Stimulated activated CD4-positive, alpha-beta T cell treated with anti-CD3 and anti-CD28 coated beads, Interleukin-1b, Interleukin-23, amount 100 ng/mL, for 1 hour (primary cell): ENCODE data around the gene SPAG9.
"Not testable (repeated sequence)": the region's sequence is repeated elsewhere in the genome, so short reads cannot be mapped to it uniquely, and the experiment has no call there.

Experiments used
- DNase-seq, 2 donors: peaks; one replicate each; pipeline ENCODE4 v3.0.0-alpha.2; 2020; ENCODE audit warnings: low read depth in 2 of 2

The SPAG9 gene

DNA sequence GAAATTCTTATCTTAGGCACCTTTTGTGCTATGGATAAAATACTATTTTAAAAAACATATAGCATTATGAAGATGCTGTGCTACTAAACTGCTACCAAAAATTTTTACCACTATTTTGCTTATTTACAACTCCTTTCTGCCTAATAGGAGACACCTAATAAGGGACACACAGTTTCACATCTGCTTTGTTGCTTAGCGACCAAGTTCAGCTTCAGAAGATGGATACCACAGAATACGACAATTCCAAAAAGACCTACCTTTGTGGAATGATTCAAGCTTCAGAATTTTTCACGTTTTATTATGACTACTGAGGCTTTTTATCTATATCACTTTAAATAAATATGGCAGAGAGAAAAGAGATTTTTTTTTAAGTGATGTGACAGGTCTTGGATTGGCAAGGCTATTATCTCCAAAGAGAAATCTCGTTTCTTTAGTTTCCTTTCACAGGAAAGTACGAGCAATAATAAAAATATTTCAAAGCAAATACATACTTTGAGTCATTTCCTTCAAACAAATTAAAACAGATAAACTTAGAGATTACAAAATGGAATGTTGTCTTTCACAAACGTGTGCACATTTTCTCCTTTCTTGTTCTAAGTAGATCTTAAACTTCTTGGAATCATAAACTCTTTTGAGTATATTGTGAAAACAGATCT is 35.4 kb downstream of the SPAG9 start:
- no peak for DNase-seq

DNA sequence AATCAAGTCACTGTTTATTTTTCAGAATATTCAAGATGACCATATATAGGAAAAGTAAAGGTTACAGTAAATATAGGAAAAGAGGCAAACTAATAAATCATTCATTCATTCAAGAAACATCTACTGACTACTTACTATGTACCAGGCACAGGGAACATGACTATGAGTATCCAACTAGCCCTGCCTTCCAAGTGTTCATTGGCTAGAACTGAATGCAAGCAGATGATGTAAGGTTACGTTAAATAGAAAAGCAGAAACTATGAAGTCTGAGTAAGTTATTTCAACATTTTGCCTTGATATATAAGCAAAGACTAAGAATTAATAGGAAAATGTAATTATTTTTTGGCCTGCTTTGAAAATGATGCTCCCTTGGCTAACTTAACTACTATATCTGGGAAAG is 36.7 kb downstream of the SPAG9 start:
- DNase-seq: no peak

GRCh38 chr17:51083364-51083763 is 37.3 kb downstream of the SPAG9 start:
- DNase-seq: not testable (repeated sequence)

DNA sequence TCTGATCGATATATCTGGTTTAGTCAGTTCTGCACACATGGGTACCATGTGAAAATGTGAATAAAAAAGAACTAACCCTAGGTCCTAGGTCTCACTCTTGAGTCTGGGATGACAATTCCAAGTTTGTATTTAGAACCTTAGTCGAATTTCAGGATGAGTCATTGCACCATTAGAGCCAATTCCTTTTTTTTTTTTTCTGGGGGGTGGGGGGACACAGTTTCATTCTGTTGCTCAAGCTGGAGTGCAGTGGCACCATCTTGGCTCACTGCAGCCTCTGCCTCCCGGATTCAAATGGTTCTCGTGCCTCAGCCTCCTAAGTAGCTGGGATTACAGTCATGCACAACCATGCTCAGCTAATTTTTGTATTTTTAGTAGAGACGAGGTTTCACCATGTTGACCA is 41.6 kb downstream of the SPAG9 start:
- no peak for DNase-seq

DNA sequence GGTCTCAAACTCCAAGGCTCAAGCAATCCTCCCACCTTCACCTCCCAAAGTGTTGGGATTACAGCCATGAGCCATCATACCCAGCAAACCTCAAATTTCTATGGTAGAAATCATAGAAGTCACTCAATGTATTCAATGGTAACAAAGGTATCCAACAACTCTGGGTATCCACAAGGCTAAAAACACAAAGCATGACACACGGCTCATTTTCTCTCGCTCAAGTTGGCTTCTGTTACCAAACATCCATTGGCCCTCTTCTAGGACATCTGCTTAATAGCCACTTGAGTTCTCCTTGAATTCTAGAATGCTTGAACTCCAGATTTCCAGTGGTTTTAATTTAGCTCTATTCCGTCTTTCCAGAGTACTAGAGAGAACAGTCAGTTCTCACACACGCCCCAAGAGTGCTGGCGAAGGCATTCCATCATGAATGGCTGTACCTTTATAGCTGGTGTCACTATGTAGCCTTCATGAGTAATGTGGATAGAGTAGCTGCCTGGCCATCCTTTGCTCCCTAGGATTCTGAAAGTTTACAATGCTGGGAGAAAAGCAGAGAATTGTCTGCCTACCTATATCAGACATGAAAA is 42.6 kb downstream of the SPAG9 start:
- no peak for DNase-seq

- no peak for DNase-seq
Observed at GRCh38 chr17:51076821-51077220, 43.8 kb downstream of the SPAG9 start.

DNA sequence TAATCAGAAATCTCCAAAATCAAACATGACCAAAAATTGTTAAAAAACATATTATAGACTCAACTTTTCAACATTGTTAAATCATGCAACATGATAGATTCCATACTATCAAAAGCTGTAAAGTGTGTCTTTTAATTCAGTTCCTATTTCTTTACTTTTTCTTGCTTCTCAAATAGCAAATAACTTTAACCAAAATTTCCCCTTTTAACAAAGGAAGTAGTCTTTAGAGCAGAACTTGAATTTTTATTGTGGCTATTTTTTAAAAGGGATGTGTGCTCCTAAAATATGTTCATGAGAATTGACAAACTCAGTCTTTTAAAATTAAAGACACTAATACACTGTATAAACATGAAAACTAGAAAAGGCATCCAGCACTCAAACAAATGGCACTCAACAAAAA is 49.1 kb downstream of the SPAG9 start:
- DNase-seq: no peak

DNA sequence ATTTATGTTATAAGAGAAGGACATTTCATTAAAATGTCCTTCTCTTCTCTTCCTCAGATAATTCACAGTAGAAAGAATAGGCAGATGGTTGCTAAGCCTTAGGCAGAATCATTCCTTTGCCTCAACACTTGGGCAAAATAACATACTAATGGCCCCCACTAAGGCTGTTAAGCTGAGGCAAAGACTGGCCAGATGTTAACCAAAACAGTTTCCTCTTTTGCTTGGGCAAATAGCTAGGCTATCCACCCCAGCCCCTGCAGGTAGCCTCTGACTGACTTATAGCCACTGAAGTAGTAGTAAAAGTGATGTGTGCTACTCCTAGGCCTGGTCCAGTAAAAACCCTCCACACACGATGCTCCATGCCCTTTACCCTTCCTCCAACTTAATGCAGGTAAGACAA is 55.2 kb downstream of the SPAG9 start:
- DNase-seq: no peak

- no peak for DNase-seq
Observed at GRCh38 chr17:51064061-51064735, 56.5 kb downstream of the SPAG9 start.

- no peak for DNase-seq
Observed at GRCh38 chr17:51060396-51060795, 60.3 kb downstream of the SPAG9 start.

DNA sequence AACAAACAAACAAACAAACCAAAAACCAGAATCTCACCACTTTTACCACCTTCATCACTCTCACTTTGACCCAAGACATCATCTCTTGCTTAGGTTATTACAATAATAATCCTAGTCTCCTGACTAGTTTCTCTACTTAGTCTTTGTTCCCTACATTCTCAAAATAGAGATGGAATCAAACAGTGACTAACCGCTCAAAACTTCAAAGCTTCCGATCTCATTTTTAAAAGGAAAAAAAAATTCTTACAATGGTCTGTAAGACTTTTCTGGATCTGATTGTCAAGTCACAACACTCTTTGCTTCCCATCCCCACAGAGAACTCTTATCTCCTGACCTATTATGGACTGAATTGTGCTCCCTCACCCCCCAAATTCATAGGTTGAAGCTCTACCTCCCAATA is 60.9 kb downstream of the SPAG9 start:
- DNase-seq: no peak

DNA sequence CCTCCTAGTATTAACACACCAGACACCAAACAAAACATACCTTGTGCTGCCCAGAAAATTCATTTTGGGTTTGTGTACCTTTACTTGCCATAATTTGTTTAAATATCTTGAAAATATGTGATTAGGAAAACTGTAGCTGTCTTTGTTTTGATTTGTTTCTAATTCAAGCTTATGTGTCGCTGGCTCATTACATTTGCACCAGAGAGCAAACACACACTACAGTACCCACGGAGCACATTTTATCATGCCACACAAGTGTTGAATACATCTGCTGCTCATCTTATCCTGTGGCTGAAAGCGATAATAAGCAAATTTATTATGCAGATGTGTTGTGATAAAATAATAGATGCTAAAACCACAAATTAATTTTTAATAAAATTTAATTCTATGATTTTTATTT is 63.1 kb downstream of the SPAG9 start:
- DNase-seq: no peak

DNA sequence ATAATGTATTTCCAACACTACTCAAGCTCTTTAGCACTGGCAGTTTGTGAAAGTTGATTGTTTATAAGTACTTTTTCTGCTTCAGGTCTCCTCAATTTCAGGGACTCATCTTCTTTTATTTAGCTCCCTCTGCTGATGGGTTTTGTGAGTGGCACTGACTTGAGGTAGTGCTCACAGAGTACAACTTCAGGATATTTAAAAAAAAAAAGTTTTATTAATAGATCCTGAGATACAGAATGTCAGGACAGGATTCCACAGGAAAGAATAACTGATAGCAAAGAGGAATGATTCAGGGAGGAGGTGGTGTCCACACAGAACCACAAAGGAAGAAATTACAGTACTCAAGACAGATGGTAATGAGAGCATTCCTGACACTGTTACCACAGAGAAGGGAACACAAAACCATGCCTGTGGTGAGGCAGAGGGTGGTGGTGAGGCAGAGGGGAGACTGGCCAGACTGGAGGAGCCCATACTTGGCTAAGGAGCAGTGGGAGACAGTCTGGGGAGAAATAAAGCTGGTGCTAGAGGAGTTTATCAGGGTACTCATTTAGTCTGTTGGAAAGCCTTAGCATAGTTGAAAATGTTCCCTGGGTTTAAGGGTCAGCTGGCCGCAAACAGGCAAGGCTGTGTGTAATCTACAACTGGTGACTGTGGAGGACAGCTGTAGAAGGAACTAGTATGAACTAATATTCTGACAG is 63.7 kb downstream of the SPAG9 start:
- no peak for DNase-seq

DNA sequence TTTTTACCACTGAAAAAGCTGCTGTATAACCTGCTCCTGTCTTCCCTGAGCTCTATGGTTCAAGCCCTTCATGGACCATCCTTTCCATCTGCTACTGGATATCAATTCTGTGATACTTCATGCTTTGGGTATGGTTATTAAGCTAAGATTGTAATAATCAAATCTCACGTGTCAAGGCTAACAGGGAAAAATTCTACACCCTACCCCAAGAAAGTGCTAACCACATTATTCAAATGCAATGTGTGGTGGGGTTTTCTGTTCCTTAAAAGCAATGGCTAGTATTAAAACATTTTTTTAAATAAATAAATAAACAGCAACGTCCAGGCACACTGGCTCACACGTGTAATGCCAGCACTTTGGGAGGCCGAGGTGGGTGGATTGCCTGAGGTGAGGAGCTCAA is 65.9 kb downstream of the SPAG9 start:
- no peak for DNase-seq

DNA sequence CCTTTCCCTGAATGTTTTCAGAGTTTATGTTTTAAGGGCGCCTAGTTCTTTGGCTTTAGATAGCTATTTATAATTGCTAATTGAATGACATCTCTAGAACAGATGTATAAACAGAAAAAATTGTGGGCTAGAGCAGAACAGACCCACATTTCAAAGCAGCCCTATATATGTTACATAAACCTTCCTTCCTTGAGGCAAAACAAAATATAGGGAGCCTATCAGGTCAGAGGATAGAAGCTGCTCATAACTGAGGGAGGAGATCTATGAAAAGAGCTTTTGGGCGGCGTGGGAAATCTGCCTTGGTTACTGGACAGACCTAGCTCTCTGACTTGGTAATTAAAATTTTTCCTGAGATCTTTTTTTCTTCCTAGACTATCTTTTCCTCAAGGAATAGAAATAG is 68.4 kb downstream of the SPAG9 start:
- no peak for DNase-seq

GRCh38 chr17:51050291-51051033 is 70.2 kb downstream of the SPAG9 start:
- DNase-seq: no peak

DNA sequence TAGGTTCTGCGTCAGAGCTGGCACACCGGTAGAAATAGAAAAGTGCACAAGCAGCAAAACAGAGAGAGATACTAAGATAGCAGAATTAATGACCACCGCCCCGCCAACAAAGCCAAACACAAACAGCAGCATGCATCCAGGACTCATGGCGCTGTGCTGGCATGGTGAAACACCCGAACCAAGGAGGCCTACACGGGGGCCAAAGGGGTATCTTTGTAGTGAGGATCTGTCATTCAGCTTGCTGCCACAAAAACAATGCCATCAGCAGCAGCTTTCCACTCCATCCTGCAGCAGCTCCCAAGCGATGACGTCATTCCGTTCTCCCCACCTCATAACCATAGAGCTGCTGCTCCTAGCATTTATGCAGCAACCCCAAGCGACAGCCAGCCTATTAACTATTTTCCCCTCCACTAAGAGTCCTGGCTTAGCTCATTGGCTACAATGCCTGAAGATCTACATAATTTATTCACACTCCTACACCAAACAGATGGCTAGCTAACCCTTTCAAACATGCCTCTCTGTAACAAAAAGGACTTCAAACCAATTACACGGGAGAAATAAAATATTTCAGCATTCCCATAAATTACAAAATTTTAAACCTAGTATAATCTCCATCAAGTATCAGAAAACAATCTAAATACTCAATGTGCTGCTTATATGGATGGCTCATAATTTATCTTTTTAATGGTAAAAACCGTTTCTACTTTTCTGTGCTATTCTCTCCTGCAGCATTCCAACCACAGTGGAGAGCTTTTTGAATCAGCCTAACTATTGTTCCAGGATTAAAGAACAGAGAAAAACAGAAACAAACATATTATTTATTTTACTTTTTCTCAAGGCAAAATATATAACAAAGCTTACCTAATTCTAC is 73.9 kb downstream of the SPAG9 start:
- DNase-seq: no peak

GRCh38 chr17:51046046-51046445 is 74.6 kb downstream of the SPAG9 start:
- no peak for DNase-seq

GRCh38 chr17:51045621-51046020 is 75.0 kb downstream of the SPAG9 start:
- DNase-seq: no peak

- no peak for DNase-seq
Observed at GRCh38 chr17:51044976-51045375, 75.7 kb downstream of the SPAG9 start.

DNA sequence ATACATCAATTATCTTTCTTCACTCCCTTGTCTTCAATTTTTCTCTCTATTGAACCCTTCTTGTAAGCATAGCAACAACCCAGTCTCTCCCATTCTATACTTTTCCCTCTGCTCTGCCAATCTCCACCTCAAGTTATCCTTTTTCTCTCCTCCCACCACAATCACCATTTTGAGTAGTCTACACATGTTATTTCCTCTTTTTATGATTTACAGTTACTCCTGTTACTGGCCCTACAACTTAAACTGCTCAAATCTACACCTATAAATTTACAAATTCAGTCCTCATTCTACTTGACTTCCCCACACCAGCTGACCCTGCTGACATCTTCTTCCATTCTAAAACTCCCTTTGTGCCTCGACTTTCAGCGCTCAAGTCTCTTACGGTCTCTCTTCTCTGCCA is 84.6 kb downstream of the SPAG9 start:
- no peak for DNase-seq
